CD4-positive, alpha-beta T cell (primary cell): Measurements from ENCODE around the gene BORCS5. TPM values are rescaled to one million over a fixed set of nuclear protein-coding genes. Genes with fewer than 3 reads are reported as not detected.

ENCODE experiments used
- ATAC-seq: fragments of 200-7000 bp; cut with Tn5 transposase; one replicate; pipeline ENCODE4 v1.10.0; 2022; ENCODE audit warnings: mild to moderate bottlenecking; ENCODE audit not compliant: poor library complexity
- CTCF ChIA-PET: fragments of 350-600 bp; sonication (Branson Sonifier 250); formaldehyde crosslinking; loops from one replicate; lab custom pipeline; 2021; ENCODE audit warnings: antibody characterized with exemption, inconsistent platforms; lab: Charles Lee
- POLR2A ChIA-PET: fragments of 350-600 bp; sonication (Branson Sonifier 250); formaldehyde crosslinking; loops from one replicate; lab custom pipeline; 2021; ENCODE audit warnings: antibody characterized with exemption, inconsistent platforms; lab: Charles Lee
- DNase-seq, 14 experiments: peaks; one replicate each; pipeline ENCODE4 v3.0.0-alpha.2; 2013 to 2020; ENCODE audit warnings: mixed read lengths in 2 of 14
- H3K27ac ChIP-seq, 2 donors: one replicate each; pipeline versions ENCODE4 v1.5.1 to v1.7.0; 2013; ENCODE audit warnings: low read length in 2 of 2, low read depth in 1 of 2, mild to moderate bottlenecking in 1 of 2
- H3K27me3 ChIP-seq, 2 experiments: 1 replicate in 1 of 2; 2 replicates in 1 of 2; pipeline versions ENCODE4 v1.6.1 to v1.7.0; 2013; ENCODE audit warnings: low read length in 2 of 2, control low read depth in 1 of 2, mild to moderate bottlenecking in 1 of 2, moderate library complexity in 1 of 2; ENCODE audit not compliant: insufficient read depth in 2 of 2, control insufficient read depth in 1 of 2
- H3K36me3 ChIP-seq: one replicate; pipeline ENCODE4 v1.6.1; 2013; ENCODE audit warnings: low read length, control low read depth; ENCODE audit not compliant: insufficient read depth
- H3K4me1 ChIP-seq: one replicate; pipeline ENCODE4 v1.6.1; 2013; ENCODE audit warnings: low read length, control low read depth; ENCODE audit not compliant: insufficient read depth
- H3K4me3 ChIP-seq: one replicate; pipeline ENCODE4 v1.5.1; 2013; ENCODE audit warnings: mild to moderate bottlenecking, low read length, moderate library complexity
- H3K9me3 ChIP-seq, 2 experiments: 1 replicate in 1 of 2; 2 replicates in 1 of 2; pipeline versions ENCODE4 v1.6.1 to v1.7.0; 2013; ENCODE audit warnings: low read length in 2 of 2, mild to moderate bottlenecking in 2 of 2, control low read depth in 1 of 2, moderate library complexity in 1 of 2; ENCODE audit not compliant: control insufficient read depth in 1 of 2, insufficient read depth in 1 of 2
- H3K27ac Mint-ChIP-seq: one replicate; pipeline ENCODE4 v1.8.0; 2020; ENCODE audit warnings: mixed read lengths
- H3K27me3 Mint-ChIP-seq: one replicate; pipeline ENCODE4 v1.8.0; 2021; ENCODE audit warnings: mixed read lengths
- H3K36me3 Mint-ChIP-seq: one replicate; pipeline ENCODE4 v1.8.0; 2021; ENCODE audit warnings: low read depth, mixed read lengths
- H3K4me1 Mint-ChIP-seq: one replicate; pipeline ENCODE4 v1.8.0; 2021; ENCODE audit warnings: low read depth, mixed read lengths
- H3K4me3 Mint-ChIP-seq: one replicate; pipeline ENCODE4 v1.8.0; 2020; ENCODE audit warnings: mild to moderate bottlenecking, mixed read lengths
- H3K9me3 Mint-ChIP-seq: one replicate; pipeline ENCODE4 v1.8.0; 2020; ENCODE audit warnings: mixed read lengths
- CTCF ChIP-seq: fragments of 200-600 bp; IDR thresholded peaks from one replicate; pipeline ENCODE4 v1.8.0; 2022; ENCODE audit warnings: antibody characterized with exemption, mild to moderate bottlenecking
- intact Hi-C, 2 experiments: fragments of 100-400 bp; cut with DNase I in 1 of 2; cut with micrococcal nuclease in 1 of 2; formaldehyde crosslinking; loops; one replicate each; pipeline versions ENCODE4 v1.15.1 to v1.9.0; 2023 to 2025; cut with DNase I, micrococcal nuclease
- total RNA-seq, 174 experiments: library from RNA in 2 of 174; stranded (reverse) in 2 of 174; gene quantifications; one replicate each; pipeline ENCODE4 v1.2.3 and lab custom pipeline; 2021 to 2026

Gene BORCS5
- total RNA-seq, 2 experiments from 2014 or later, result 36.4 to 39.3 TPM

GRCh38 chr12:12511895-12512711, 155.2 kb downstream of the BORCS5 start:
- H3K4me1 Mint-ChIP-seq, result peaks cover 36% of the 10 kb centered on the region
- H3K27me3 Mint-ChIP-seq, result no peaks in the 10 kb centered on the region
- CTCF ChIA-PET, result interaction anchor here (1.5 kb wide), 1 partner anchor 128 kb away, joined by 3 read pairs; no protein-coding TSS in a partner anchor
- no peak for DNase-seq
- H3K9me3 Mint-ChIP-seq, result no peaks in the 10 kb centered on the region
- intact Hi-C loops, result loop anchor here (5.0 kb wide), 3 partner anchors 35 to 50 kb away; partner anchors contain the start of gene DUSP16 (in 1 of the 2)
- no peak overlapping the region for H3K27ac Mint-ChIP-seq
- peak; percentile 60 for ATAC-seq
- Histone ChIP-seq H3K4me3 (no peak overlapping the region), H3K4me1 (peaks cover 7% of the 10 kb centered on the region), H3K9me3 (no peaks in the 10 kb centered on the region), H3K36me3 (peaks cover 8% of the 10 kb centered on the region), H3K27me3 (no peaks in the 10 kb centered on the region), H3K27ac (no peak overlapping the region)
- POLR2A ChIA-PET, result no interaction called here
- peaks cover 47% of the 10 kb centered on the region for H3K36me3 Mint-ChIP-seq
- no peak overlapping the region for H3K4me3 Mint-ChIP-seq
- TF ChIP-seq CTCF, result no peak

- no peak for ATAC-seq
- peaks cover 58% of the 10 kb centered on the region for H3K36me3 Mint-ChIP-seq
- TF ChIP-seq CTCF, result no peak
- Histone ChIP-seq H3K27me3 (no peaks in the 10 kb centered on the region), H3K36me3 (peaks cover 16% of the 10 kb centered on the region), H3K4me3 (no peak overlapping the region), H3K27ac (no peak overlapping the region), H3K9me3 (no peaks in the 10 kb centered on the region), H3K4me1 (peaks cover 11% of the 10 kb centered on the region)
- no peak for DNase-seq
- H3K4me3 Mint-ChIP-seq, result no peak overlapping the region
- H3K9me3 Mint-ChIP-seq, result no peaks in the 10 kb centered on the region
- no peak overlapping the region for H3K27ac Mint-ChIP-seq
- peaks cover 36% of the 10 kb centered on the region for H3K4me1 Mint-ChIP-seq
- H3K27me3 Mint-ChIP-seq, result no peaks in the 10 kb centered on the region
- ChIA-PET CTCF (interaction anchor here (0.9 to 1.1 kb wide), 2 partner anchors 9 to 159 kb away, joined by 3 to 4 read pairs; no protein-coding TSS in a partner anchor), POLR2A (interaction anchor here (0.6 to 1.6 kb wide), 3 partner anchors 10 to 47 kb away, joined by 3 to 6 read pairs (median 3); no protein-coding TSS in a partner anchor)
- intact Hi-C loops, result loop anchor here (5.0 kb wide), 3 partner anchors 34 to 49 kb away; partner anchors contain the start of gene DUSP16 (in 1 of the 2)
Observed at GRCh38 chr12:12513416-12514006, 156.6 kb downstream of the BORCS5 start.

GRCh38 chr12:12518464-12518845, 161.6 kb downstream of the BORCS5 start:
- H3K4me1 ChIP-seq, result peaks cover 4% of the 10 kb centered on the region
- H3K4me3 ChIP-seq, result no peak overlapping the region
- Mint-ChIP-seq H3K9me3 (no peaks in the 10 kb centered on the region), H3K27me3 (no peaks in the 10 kb centered on the region), H3K4me1 (peaks cover 43% of the 10 kb centered on the region), H3K27ac (no peak overlapping the region), H3K36me3 (peaks cover 71% of the 10 kb centered on the region), H3K4me3 (no peak overlapping the region)
- no peaks in the 10 kb centered on the region for H3K9me3 ChIP-seq
- ATAC-seq (no peak), DNase-seq (no peak)
- ChIA-PET POLR2A (interaction anchor here (0.9 to 1.2 kb wide), 2 partner anchors 37 to 62 kb away, joined by 3 to 4 read pairs; no protein-coding TSS in a partner anchor), CTCF (no interaction called here)
- intact Hi-C loops, result no loop called here
- no peak for TF ChIP-seq CTCF
- H3K27ac ChIP-seq, result no peak overlapping the region
- H3K27me3 ChIP-seq, result no peaks in the 10 kb centered on the region
- H3K36me3 ChIP-seq, result peaks cover 25% of the 10 kb centered on the region
